ENCODE results near the gene IST1. TPM values are rescaled to one million over a fixed set of nuclear protein-coding genes. Genes with fewer than 3 reads are reported as not detected.
A peak's percentile ranks its signal among the peaks of the same experiment; 100 is the strongest.

IST1 gene
- total and polyA plus RNA-seq, 10 of the 15 experiments (the other 5 are each of a cell fraction or from before 2014, with no cell fraction given), result 97.3 to 293 (median 138) TPM

DNA sequence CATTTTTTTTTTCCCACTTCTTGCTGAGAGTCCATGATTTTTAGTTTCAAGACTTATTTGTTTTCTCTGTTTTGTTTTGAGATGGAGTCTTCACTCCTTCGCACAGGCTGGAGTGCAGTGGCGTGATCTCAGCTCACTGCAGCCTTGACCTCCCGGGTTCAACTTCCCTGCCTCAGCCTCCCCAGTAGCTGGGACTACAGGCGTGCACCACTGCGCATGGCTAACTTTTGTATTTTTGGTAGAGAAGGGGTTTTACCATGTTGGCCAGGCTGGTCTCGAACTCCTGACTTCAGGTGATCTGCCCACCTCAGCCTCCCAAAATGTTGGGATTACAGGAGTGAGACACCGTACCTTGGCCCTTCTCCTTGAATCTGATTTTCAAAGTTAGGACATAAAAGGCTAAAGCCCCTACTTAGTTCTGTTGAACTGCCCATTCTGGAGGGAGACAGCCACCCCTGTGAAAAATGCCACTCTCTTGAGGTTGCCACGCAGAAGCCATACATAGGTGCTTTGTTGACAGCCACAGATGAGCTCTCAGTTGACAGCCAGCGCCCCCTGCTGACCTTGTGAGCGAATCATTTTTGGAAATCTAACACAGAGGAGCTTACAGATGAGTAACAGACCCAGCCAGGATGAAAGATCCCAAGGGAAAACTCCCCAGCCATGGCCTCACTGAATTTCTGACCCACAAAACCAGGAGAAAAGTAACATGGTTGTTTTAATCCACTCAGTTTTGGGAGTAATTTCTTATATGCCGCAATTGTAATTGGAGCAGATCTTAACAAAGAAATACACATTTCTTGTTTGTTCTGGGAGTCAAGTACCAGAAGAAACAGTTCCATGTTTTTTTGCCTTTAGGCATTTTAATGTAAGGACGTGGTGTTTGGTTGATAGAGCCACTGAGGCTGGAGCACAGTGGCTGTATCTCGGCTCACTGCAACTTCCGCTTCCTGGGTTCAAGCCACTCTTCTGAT is 66.0 kb downstream of the IST1 start (continued):
- TF ChIP-seq SMARCA5 (IDR thresholded peaks at IDR 0.05), result peak; percentile 61; the same call in 1 of the 2 replicates
- TF ChIP-seq YY1 (IDR thresholded peaks at IDR 0.05; ENCODE audit: low read depth, low read length), result 0 out of 2 replicates have a peak, but pooled peaks have one; percentile 27
- no peak for TF ChIP-seq JUND (IDR thresholded peaks at IDR 0.05; ENCODE audit: low read depth, low read length)

DNA sequence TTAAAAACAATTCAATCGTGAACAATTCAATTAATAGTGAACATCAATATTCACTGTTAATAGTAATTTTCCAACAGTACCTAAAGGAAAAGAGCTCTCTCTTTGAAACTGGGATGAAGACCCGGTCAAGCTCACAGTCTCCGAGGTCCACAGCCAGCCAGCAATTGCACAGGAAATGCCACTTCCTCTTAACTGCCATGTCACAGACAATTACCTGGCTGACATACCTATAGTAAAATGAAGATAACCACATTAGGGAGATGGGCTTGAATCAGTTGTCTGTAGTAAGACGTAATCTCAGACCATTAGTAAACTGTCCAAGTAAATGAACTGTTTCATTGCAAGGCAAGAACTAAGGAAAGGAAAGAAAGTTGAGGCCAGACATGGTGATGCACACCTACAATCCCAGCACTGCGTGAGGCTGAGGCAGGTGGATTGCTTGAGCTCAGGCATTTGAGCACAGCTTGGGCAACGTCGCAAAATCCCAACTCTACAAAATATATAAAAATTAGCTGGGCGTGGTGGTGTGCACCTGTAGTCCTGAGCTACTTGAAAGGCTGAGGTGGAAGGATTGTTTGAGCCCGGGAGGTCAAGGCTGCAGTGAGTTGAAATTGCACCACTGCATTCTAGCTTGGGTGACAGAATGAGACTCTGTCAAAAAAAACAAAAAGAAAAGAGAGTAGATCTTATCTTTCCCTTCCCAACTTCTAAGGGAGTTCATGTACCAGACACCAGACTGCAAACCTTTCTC is 68.0 kb downstream of the IST1 start:
- Histone ChIP-seq H3K4me3 (no peak overlapping the region), H3K9me3 (replicated peaks; ENCODE audit: control insufficient read depth, insufficient read depth, low read length) (no peaks in the 10 kb centered on the region), H4K20me1 (ENCODE audit: control insufficient read depth, insufficient read depth) (no peaks in the 10 kb centered on the region), H3K9ac (ENCODE audit: control insufficient read depth, insufficient read depth, low read length) (no peak overlapping the region), H3K36me3 (ENCODE audit: control insufficient read depth in 2 of 2, insufficient read depth in 2 of 2, low read length in 1 of 2) (no peaks in the 10 kb centered on the region), H2AFZ (ENCODE audit: control insufficient read depth, low read depth, low read length) (no peak overlapping the region), H3K27me3 (replicated peaks in 1 of 2; ENCODE audit: control insufficient read depth in 2 of 2, insufficient read depth in 2 of 2, low read length in 1 of 2) (no peaks in the 10 kb centered on the region; a peak in 1 of 4 replicates), H3K4me1 (ENCODE audit: control insufficient read depth, insufficient read depth, low read length) (peaks cover 5% of the 10 kb centered on the region), H3K4me2 (ENCODE audit: control insufficient read depth, insufficient read depth) (no peak overlapping the region), H3K79me2 (ENCODE audit: control insufficient read depth, insufficient read depth, low read length) (no peaks in the 10 kb centered on the region), H3K27ac (ENCODE audit: control insufficient read depth, insufficient read depth) (no peak overlapping the region)
- intact Hi-C loops (cut with micrococcal nuclease; ENCODE audit: unreplicated experiment) (loop anchor here (10.0 kb wide), 2 partner anchors 278 to 318 kb away; no protein-coding TSS in a partner anchor), in situ Hi-C loops (cut with MboI) (no loop called here)
- ChIA-PET SMC1A (ENCODE audit: uncharacterized antibody, unreplicated experiment) (interaction anchor here (1.0 to 5.1 kb wide), 3 partner anchors 8 to 353 kb away, joined by 3 to 31 read pairs (median 10); no protein-coding TSS in a partner anchor), POLR2A (interaction anchor here (0.6 kb wide), 1 partner anchor 71 kb away, joined by 3 read pairs; no protein-coding TSS in a partner anchor), RAD21 (ENCODE audit: unreplicated experiment) (interaction anchor here (0.8 to 1.0 kb wide), 2 partner anchors 63 to 79 kb away, joined by 3 read pairs; partner anchors contain the start of gene ZNF821), CTCF (interaction anchor here (0.6 to 2.7 kb wide), 5 partner anchors 34 to 398 kb away, joined by 3 to 19 read pairs (median 5); no protein-coding TSS in a partner anchor)
- TF ChIP-seq WRNIP1 (IDR thresholded peaks at IDR 0.05; ENCODE audit: borderline replicate concordance, low read depth, low read length) (no peak), SPI1 (IDR thresholded peaks at IDR 0.05; ENCODE audit: borderline replicate concordance, insufficient read depth, low read depth, low read length) (peak; percentile 26; the same call in 1 of the 2 replicates)
- no peak for DNase-seq (ENCODE audit: low read depth, low spot score)
- peak; percentile 21; the same call in 1 of the 3 replicates for ATAC-seq
- no TSS peak for BruUV-seq (replicated peaks)
- FAIRE-seq, result no peak
- WGBS (ENCODE audit: insufficient coverage, insufficient replicate concordance, low lambda C conversion rate, missing lambda C conversion rate), result 32% methylated on average over 9 of the region's 9 CpGs

All from GM12878 (cell line).